PC-9 (cell line): ENCODE results near the gene PFDN2. TPM values are rescaled to one million over a fixed set of nuclear protein-coding genes. Genes with fewer than 3 reads are reported as not detected.

Source experiments
- BruUV-seq: library from RNA; stranded (reverse); fragments of 400-500 nt; replicated peaks from 2 replicates; lab custom pipeline; 2021; lab: Mats Ljungman, UMichigan
- CTCF ChIA-PET: fragments of 300-600 bp; sonication (Branson Sonifier 250); formaldehyde crosslinking; loops from one replicate; lab custom pipeline; 2022; ENCODE audit warnings: antibody characterized with exemption; lab: Charles Lee
- POLR2A ChIA-PET: fragments of 300-600 bp; sonication (Branson Sonifier 250); formaldehyde crosslinking; loops from one replicate; lab custom pipeline; 2022; ENCODE audit warnings: antibody characterized with exemption; ENCODE audit not compliant: unreplicated experiment; lab: Charles Lee
- DNase-seq, 2 experiments: peaks; one replicate each; pipeline versions ENCODE4 v3.0.0 to v3.0.0-alpha.2; 2015 to 2022; ENCODE audit warnings: mixed read lengths in 1 of 2
- H2AFZ ChIP-seq: fragments of 200-600 bp; sonication (generic); 2 replicates; pipeline ENCODE4 v1.8.1; 2017; ENCODE audit warnings: antibody characterized with exemption
- H3F3A ChIP-seq: fragments of 200-600 bp; sonication (generic); 2 replicates; pipeline ENCODE4 v1.8.1; 2017; ENCODE audit warnings: antibody characterized with exemption, mild to moderate bottlenecking, low read depth; ENCODE audit not compliant: insufficient read depth
- H3K27ac ChIP-seq: fragments of 200-600 bp; sonication (generic); 2 replicates; pipeline ENCODE4 v1.6.1; 2016; ENCODE audit warnings: mixed run types
- H3K27me3 ChIP-seq: fragments of 200-600 bp; sonication (generic); 2 replicates; pipeline ENCODE4 v1.6.1; 2016; ENCODE audit warnings: low read depth, mixed run types; ENCODE audit not compliant: insufficient read depth
- H3K36me3 ChIP-seq: fragments of 200-600 bp; sonication (generic); 2 replicates; pipeline ENCODE4 v1.6.1; 2016; ENCODE audit warnings: low read depth, mixed run types
- H3K4me1 ChIP-seq: fragments of 200-600 bp; sonication (generic); replicated peaks from 2 replicates; pipeline ENCODE4 v1.6.1; 2016; ENCODE audit warnings: mixed run types; ENCODE audit not compliant: insufficient read depth
- H3K4me2 ChIP-seq: fragments of 200-600 bp; sonication (generic); 2 replicates; pipeline ENCODE4 v1.6.1; 2017; ENCODE audit warnings: mixed run types
- H3K4me3 ChIP-seq: fragments of 200-600 bp; sonication (generic); 2 replicates; pipeline ENCODE4 v1.6.1; 2016; ENCODE audit warnings: mixed run types
- H3K79me2 ChIP-seq: fragments of 200-600 bp; sonication (generic); 2 replicates; pipeline ENCODE4 v1.6.1; 2017; ENCODE audit warnings: low read depth, mixed run types
- H3K9me2 ChIP-seq: fragments of 200-600 bp; sonication (generic); 2 replicates; pipeline ENCODE4 v1.8.1; 2017; ENCODE audit warnings: mild to moderate bottlenecking; ENCODE audit not compliant: insufficient read depth
- H3K9me3 ChIP-seq: fragments of 200-600 bp; sonication (generic); 2 replicates; pipeline ENCODE4 v1.8.1; 2016; ENCODE audit warnings: low read depth; ENCODE audit not compliant: insufficient read depth
- H4K20me1 ChIP-seq: fragments of 200-600 bp; sonication (generic); 2 replicates; pipeline ENCODE4 v1.8.1; 2017; ENCODE audit not compliant: insufficient read depth
- EZH2 ChIP-seq: fragments of 200-600 bp; sonication (generic); IDR thresholded peaks from 2 replicates; pipeline ENCODE4 v1.8.0; 2017; ENCODE audit warnings: antibody characterized with exemption, low read depth
- intact Hi-C: fragments of 100-400 bp; cut with micrococcal nuclease; formaldehyde crosslinking; loops from one replicate; pipeline ENCODE4 v1.10.0; 2022; ENCODE audit not compliant: unreplicated experiment
- total RNA-seq: library from RNA; stranded (reverse); gene quantifications from 2 replicates; pipeline ENCODE4 v1.2.3, GENCODE V29; 2021
- TF ChIP-seq, protein P1 (sequence below): fragments of 200-600 bp; sonication (generic); conservative IDR thresholded peaks from 2 replicates; pipeline ENCODE4 v1.6.1; 2017; ENCODE audit warnings: mixed run types, antibody characterized with exemption, mild to moderate bottlenecking, moderate library complexity

Gene PFDN2
- total RNA-seq, 1 experiment from 2014 or later, result 74.4 TPM

DNA sequence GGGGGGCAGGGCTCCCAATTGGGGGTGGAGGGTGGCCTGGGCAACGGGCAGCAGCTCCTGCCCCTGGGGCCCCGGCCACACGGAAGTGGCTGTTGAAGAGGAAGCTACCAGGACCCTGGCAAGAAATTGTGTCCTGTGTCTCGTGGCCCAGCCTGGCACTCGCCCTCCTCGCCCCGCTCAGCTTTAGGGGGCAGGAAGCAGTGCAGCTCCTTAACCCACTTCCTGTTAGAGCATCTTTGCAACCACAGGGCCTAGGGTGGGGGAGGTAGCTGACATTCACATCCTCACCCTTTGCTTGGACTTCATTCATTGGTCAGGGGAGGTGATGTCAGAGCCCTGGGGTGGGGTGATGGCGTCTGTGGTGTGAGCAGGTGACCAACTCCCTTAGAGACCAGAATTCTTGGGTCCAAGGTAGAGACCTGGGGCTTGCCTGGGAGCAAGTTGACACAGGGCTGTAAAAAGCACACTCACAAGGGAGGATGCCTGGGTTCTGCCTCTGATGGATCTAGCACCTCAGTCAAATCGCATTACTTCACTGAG lies 48.0 kb downstream of the PFDN2 start, which contains the start of gene ARHGAP30:
Gene ARHGAP30, minus strand, starts transcription at position 161 of the 540 bp plus-strand sequence. CDS start 267 bp downstream, outside the sequence.
- TF ChIP-seq EZH2, result no peak
- TF ChIP-seq, protein P1, sequence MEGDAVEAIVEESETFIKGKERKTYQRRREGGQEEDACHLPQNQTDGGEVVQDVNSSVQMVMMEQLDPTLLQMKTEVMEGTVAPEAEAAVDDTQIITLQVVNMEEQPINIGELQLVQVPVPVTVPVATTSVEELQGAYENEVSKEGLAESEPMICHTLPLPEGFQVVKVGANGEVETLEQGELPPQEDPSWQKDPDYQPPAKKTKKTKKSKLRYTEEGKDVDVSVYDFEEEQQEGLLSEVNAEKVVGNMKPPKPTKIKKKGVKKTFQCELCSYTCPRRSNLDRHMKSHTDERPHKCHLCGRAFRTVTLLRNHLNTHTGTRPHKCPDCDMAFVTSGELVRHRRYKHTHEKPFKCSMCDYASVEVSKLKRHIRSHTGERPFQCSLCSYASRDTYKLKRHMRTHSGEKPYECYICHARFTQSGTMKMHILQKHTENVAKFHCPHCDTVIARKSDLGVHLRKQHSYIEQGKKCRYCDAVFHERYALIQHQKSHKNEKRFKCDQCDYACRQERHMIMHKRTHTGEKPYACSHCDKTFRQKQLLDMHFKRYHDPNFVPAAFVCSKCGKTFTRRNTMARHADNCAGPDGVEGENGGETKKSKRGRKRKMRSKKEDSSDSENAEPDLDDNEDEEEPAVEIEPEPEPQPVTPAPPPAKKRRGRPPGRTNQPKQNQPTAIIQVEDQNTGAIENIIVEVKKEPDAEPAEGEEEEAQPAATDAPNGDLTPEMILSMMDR, result no peak
- DNase-seq, result no peak
- Histone ChIP-seq H3K4me1 (no peaks in the 10 kb centered on the region), H3K9me3 (no peaks in the 10 kb centered on the region), H3K4me3 (no peak within 1 kb of the TSS), H3K27ac (no peak within 1 kb of the TSS), H3K4me2 (no peak within 1 kb of the TSS), H4K20me1 (no peaks in the 10 kb centered on the region), H3K36me3 (no peaks in the 10 kb centered on the region), H3K27me3 (no peaks in the 10 kb centered on the region), H3K79me2 (no peaks in the 10 kb centered on the region), H3K9me2 (no peaks in the 10 kb centered on the region), H2AFZ (no peak within 1 kb of the TSS), H3F3A (no peaks in the 10 kb centered on the region; the same call in none of the 2 replicates)
- ChIA-PET POLR2A (no interaction called here), CTCF (no interaction called here)
- intact Hi-C loops, result no loop called here
- no TSS peak for BruUV-seq

DNA sequence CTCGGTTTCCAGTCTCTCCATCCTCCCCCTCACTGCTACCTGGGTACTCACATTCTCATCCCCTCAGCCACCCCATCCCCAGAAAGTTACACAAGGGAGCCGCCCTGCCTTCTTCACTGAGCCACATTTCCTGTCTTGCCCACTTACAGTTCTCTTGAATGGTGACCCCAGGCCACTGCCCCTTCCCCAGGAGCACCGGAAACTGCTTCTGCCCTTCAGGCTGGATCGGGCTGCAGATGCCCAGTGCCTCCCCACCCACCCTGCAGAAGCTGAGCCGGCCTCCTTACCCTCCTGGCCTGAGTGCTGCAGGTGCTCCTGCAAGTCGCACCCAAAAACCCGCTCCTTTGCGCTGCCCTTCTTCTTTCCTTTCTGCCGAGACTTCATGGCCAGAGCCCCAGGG lies 48.6 kb downstream of the PFDN2 start:
- ChIA-PET POLR2A (no interaction called here), CTCF (interaction anchor here (0.9 kb wide), 1 partner anchor 72 kb away, joined by 3 read pairs; no protein-coding TSS in a partner anchor)
- Histone ChIP-seq H3F3A (no peaks in the 10 kb centered on the region; the same call in none of the 2 replicates), H3K9me3 (no peaks in the 10 kb centered on the region), H3K4me3 (no peak overlapping the region), H4K20me1 (no peaks in the 10 kb centered on the region), H3K79me2 (no peaks in the 10 kb centered on the region), H3K36me3 (no peaks in the 10 kb centered on the region), H3K4me1 (no peaks in the 10 kb centered on the region), H3K9me2 (no peaks in the 10 kb centered on the region), H3K27ac (no peak overlapping the region), H3K27me3 (no peaks in the 10 kb centered on the region), H2AFZ (no peak overlapping the region), H3K4me2 (no peak overlapping the region)
- BruUV-seq, result no TSS peak
- intact Hi-C loops, result no loop called here
- DNase-seq, result no peak
- no peak for TF ChIP-seq EZH2

DNA sequence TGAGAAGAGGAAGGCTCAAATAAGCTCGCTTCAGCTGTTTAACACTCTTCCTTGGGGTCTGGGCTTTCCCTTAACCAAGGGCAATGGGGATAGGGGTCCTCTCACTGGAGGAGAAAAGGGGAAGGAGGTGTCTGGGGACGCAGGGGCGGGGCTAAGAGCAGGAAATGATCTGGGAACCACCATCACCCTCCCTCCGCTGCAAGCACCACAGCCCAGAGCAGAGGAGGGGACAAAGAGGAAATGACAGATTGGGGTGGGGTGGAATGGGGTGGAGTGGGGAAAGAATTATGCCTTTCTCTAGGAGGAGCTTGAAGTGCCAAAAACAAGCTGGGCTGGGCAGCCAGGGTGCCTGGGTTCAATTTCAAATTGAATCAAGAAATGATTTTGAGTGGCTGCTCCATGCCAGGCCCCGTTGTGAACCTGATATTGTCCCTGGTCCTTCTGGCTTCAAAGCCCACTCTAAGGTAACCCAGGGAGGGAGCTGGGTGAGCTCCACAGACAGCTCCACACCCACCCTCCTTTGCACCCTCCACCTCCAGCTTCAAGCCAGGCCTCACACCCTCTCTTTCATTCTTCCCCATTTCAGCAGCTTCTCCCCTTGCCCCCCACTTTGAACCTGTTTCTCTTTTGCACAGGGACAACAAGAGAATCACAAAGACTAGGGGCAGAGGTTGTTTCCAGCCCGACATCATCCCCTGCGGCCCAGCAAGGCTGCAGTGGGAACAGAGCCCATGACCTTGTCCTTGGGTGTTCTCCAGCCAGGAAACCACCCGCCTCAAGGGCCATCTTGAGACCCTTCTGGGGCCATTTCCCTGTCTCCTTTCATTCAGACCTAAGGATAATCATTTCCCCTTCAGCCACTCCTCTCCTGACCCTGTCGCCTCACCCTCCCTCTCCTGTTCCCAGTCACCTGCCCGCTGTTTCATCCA lies 49.3 kb downstream of the PFDN2 start:
- H3F3A ChIP-seq, result no peaks in the 10 kb centered on the region; the same call in none of the 2 replicates
- DNase-seq, result no peak
- ChIA-PET POLR2A (no interaction called here), CTCF (interaction anchor here (0.6 to 0.9 kb wide), 3 partner anchors 27 to 71 kb away, joined by 3 read pairs; no protein-coding TSS in a partner anchor)
- intact Hi-C loops, result no loop called here
- no peaks in the 10 kb centered on the region for H3K36me3 ChIP-seq
- H3K9me2 ChIP-seq, result no peaks in the 10 kb centered on the region
- H3K4me1 ChIP-seq, result no peaks in the 10 kb centered on the region
- no peak overlapping the region for H3K4me3 ChIP-seq
- TF ChIP-seq, protein P1, result no peak
- TF ChIP-seq EZH2, result no peak
- H3K79me2 ChIP-seq, result no peaks in the 10 kb centered on the region
- H3K4me2 ChIP-seq, result no peak overlapping the region
- no peak overlapping the region for H3K27ac ChIP-seq
- BruUV-seq, result no TSS peak
- no peaks in the 10 kb centered on the region for H3K27me3 ChIP-seq
- H4K20me1 ChIP-seq, result no peaks in the 10 kb centered on the region
- no peak overlapping the region for H2AFZ ChIP-seq
- no peaks in the 10 kb centered on the region for H3K9me3 ChIP-seq
